Measurements from ENCODE around the gene REPS1.
"Not testable (repeated sequence)": the region's sequence is repeated elsewhere in the genome, so short reads cannot be mapped to it uniquely, and the experiment has no call there.

The REPS1 gene

DNA sequence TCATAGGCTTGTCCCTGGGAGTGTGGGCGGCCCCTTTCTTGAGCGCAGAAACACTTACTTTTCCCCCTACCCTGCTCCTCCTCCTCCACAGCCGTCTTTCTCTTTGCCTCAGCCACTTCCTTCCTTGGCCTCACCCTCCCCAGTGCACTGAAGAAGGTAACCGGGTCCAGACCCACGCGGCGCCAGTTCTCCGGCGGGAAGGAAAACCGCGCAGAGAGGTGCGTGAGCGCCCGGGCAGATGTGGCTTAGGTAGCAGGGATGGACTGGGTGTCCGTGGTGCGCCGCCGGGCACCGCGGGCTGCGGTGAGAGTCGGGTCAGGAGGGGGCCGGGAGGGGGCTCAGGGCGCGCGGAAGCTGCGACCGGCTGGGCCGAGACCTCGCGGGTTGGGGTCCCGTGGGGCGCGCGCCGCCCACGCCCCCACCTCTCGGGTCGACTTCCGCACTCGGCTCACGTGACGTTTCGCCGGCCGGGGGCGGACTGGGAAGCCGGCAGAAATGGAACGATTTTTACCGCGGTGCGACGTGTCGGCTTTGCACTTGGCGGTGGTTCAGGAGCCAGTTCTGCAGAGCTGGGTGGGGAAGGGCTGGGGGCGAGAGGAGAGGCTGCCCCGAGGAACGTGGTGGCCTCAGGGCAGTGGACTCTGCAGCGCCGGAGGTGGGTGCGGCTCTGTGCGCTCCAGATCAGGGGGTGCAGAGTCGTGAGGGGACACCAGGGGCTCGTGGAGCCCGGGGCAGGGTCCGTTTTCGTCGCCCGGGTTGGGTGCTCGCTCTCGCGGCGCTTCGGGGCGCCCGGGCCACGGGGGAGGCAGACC lies 40.8 kb upstream of the REPS1 start, which contains the start of gene ABRACL:
ABRACL (plus strand) TSS at position 88 of the 812 bp plus-strand sequence. CDS start 5,416 bp downstream, outside the sequence.
- Mint-ChIP-seq H3K27me3 (ENCODE audit: low read depth, poor library complexity) (no peaks in the 10 kb centered on the region), H3K27ac (peak within 1 kb of the TSS; percentile 76), H3K36me3 (ENCODE audit: low read depth) (peaks cover 5% of the 10 kb centered on the region), H3K4me3 (peak within 1 kb of the TSS; percentile 93), H3K4me1 (peaks cover 20% of the 10 kb centered on the region), H3K9me3 (no peaks in the 10 kb centered on the region)
- TF ChIP-seq, protein P1, sequence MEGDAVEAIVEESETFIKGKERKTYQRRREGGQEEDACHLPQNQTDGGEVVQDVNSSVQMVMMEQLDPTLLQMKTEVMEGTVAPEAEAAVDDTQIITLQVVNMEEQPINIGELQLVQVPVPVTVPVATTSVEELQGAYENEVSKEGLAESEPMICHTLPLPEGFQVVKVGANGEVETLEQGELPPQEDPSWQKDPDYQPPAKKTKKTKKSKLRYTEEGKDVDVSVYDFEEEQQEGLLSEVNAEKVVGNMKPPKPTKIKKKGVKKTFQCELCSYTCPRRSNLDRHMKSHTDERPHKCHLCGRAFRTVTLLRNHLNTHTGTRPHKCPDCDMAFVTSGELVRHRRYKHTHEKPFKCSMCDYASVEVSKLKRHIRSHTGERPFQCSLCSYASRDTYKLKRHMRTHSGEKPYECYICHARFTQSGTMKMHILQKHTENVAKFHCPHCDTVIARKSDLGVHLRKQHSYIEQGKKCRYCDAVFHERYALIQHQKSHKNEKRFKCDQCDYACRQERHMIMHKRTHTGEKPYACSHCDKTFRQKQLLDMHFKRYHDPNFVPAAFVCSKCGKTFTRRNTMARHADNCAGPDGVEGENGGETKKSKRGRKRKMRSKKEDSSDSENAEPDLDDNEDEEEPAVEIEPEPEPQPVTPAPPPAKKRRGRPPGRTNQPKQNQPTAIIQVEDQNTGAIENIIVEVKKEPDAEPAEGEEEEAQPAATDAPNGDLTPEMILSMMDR (IDR thresholded peaks at IDR 0.05), result no peak
- peak; percentile 62 for DNase-seq

DNA sequence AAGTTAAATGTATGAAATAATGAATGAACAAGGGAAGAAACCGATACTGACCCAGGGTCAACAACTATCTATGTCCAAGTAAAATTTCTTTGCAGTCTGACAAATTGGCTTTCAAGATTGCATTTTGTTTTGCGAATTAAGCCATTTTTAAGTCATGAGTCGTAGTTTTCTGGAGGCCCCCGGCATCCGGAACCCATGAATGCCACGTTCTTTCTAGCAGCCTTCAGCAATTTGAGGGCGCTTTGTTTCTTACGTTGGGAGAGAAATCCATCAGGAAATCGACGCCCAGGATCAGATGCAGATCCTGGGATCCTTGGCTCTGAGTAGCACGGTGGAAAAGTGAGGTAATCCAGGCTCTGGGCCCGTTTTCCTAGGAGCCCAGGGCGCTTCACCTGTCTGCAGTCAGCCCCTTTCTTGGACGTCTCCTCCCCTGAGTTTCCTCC lies 40.2 kb upstream of the REPS1 start:
- H3K27ac Mint-ChIP-seq, result peak overlapping the region; percentile 76
- no peak for DNase-seq
- peaks cover 20% of the 10 kb centered on the region for H3K4me1 Mint-ChIP-seq
- H3K27me3 Mint-ChIP-seq (ENCODE audit: low read depth, poor library complexity), result peaks cover 3% of the 10 kb centered on the region
- no peaks in the 10 kb centered on the region for H3K36me3 Mint-ChIP-seq (ENCODE audit: low read depth)
- TF ChIP-seq, protein P1 (IDR thresholded peaks at IDR 0.05), result no peak
- no peaks in the 10 kb centered on the region for H3K9me3 Mint-ChIP-seq
- peak overlapping the region; percentile 93 for H3K4me3 Mint-ChIP-seq

DNA sequence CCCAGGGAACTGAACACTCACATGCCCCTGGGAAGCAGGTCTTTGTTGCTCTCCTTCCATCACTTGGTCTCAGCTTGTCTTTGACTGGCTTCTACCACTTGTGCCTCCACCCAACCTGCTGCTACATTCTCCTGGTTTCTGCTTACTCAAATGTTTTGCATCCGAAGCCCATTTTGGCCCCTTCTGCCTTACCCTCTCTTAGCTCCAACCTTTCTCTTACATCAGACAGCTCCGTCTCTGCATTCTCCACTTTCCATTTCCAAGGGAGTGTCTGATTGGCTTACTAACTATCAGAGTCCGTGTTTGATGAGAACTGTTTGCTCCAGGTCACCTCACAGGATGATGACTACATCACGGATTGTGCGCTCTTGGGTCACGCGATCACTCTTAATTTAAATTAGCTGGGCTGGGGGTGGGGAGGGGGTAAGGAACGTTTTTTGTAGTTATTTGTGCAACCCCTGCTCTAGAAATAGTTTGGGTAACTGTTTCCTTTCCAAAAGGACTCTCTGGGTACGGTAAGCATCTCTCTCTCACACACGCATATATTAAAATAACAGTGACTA lies 39.6 kb upstream of the REPS1 start:
- H3K4me3 Mint-ChIP-seq, result peak overlapping the region; percentile 93
- TF ChIP-seq, protein P1 (IDR thresholded peaks at IDR 0.05), result no peak

DNA sequence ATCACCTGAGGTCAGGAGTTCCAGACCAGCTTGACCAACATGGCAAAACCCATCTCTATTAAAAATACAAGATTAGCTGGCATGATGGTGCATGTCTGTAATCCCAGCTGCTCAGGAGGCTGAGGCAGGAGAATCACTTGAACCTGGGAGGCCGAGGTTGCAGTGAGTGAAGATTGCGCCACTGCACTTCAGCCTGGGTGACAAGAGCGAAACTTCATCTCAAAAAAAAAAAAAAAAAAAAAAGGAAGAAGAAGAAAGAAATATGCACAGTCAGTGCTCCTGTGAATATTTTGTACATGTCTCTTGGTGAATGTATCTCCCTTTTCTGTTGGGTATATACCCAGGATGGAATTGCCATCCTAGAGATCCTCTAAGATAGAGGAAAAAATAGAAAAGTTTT lies 37.4 kb upstream of the REPS1 start:
- not testable (repeated sequence) for H3K9me3 Mint-ChIP-seq; DNase-seq; H3K4me3 Mint-ChIP-seq; H3K27ac Mint-ChIP-seq; H3K36me3 Mint-ChIP-seq (ENCODE audit: low read depth); H3K27me3 Mint-ChIP-seq (ENCODE audit: low read depth, poor library complexity)
- peaks cover 13% of the 10 kb centered on the region for H3K4me1 Mint-ChIP-seq

More for the DNA sequence above, 39.6 kb upstream of the REPS1 start:
- H3K27me3 Mint-ChIP-seq (ENCODE audit: low read depth, poor library complexity), result peaks cover 5% of the 10 kb centered on the region
- no peaks in the 10 kb centered on the region for H3K36me3 Mint-ChIP-seq (ENCODE audit: low read depth)
- no peaks in the 10 kb centered on the region for H3K9me3 Mint-ChIP-seq
- peak; percentile 5 for DNase-seq
- H3K4me1 Mint-ChIP-seq, result peaks cover 16% of the 10 kb centered on the region
- H3K27ac Mint-ChIP-seq, result peak overlapping the region; percentile 76

DNA sequence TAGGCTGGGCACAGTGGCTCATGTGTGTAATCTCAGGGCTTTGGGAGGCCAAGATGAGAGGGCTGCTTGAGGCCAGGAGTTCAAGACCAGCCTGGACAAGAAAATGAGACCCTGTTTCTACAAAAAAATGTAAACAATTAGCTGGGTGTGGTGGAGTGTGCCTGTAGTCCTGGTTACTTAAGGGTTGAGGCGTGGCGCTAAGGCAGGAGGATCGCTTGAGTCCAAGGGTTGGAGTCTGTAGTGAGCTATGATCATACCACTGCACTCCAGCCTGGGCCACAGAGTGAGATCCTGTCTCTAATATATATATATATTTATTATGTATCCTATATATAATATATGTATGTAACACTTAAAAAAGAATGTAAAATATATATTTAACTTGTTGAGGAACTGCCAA lies 32.6 kb upstream of the REPS1 start:
- H3K27ac Mint-ChIP-seq, result no peak overlapping the region
- DNase-seq, result no peak
- TF ChIP-seq, protein P1 (IDR thresholded peaks at IDR 0.05), result no peak
- peaks cover 5% of the 10 kb centered on the region for H3K27me3 Mint-ChIP-seq (ENCODE audit: low read depth, poor library complexity)
- no peak overlapping the region for H3K4me3 Mint-ChIP-seq
- no peaks in the 10 kb centered on the region for H3K9me3 Mint-ChIP-seq
- peaks cover 39% of the 10 kb centered on the region for H3K4me1 Mint-ChIP-seq
- H3K36me3 Mint-ChIP-seq (ENCODE audit: low read depth), result no peaks in the 10 kb centered on the region

DNA sequence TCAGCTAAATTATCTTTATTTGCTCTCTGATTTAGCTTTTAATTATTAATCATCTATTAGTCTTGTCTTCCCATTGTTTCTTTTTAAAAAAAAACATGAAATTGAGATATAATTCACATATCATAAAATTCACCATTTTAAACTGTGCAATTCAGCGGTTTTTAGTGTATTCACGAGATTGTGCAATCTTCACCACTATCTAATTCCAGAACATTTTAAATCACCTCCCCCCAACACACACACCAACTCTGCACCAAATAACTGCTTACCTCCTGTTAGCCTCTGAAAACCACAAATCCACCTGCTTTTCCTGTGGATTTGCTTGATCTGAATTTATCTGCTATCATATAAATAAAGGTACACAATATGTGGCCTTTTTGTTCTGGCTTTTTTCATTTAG lies 31.7 kb upstream of the REPS1 start:
- Mint-ChIP-seq H3K9me3 (no peaks in the 10 kb centered on the region), H3K4me1 (peaks cover 49% of the 10 kb centered on the region), H3K4me3 (no peak overlapping the region), H3K27me3 (ENCODE audit: low read depth, poor library complexity) (peaks cover 5% of the 10 kb centered on the region), H3K36me3 (ENCODE audit: low read depth) (no peaks in the 10 kb centered on the region), H3K27ac (no peak overlapping the region)
- TF ChIP-seq, protein P1 (IDR thresholded peaks at IDR 0.05), result no peak
- DNase-seq, result no peak
